A549 (cell line): ENCODE results near the gene SMURF1. TPM values are rescaled to one million over a fixed set of nuclear protein-coding genes. Genes with fewer than 3 reads are reported as not detected.

Experiments
- ATAC-seq, 2 experiments: fragments of 200-7000 bp in 1 of 2; fragments of >200 bp in 1 of 2; cut with Nextera tagmentation in 1 of 2; cut with Tn5 transposase in 1 of 2; 3 replicates each; pipeline versions ENCODE4 v1.8.0 to v1.9.1; 2018 to 2020; ENCODE audit warnings: mild to moderate bottlenecking in 1 of 2, moderate library complexity in 1 of 2
- CTCF ChIA-PET: fragments of 300-600 bp; sonication (Branson Sonifier 250); formaldehyde crosslinking; extraction: SDS; loops from one replicate; lab custom pipeline; 2021; ENCODE audit warnings: antibody characterized with exemption, inconsistent platforms; lab: Yijun Ruan, JAX
- POLR2A ChIA-PET: fragments of 350-600 bp; formaldehyde crosslinking; extraction: SDS; loops from one replicate; lab custom pipeline; 2021; ENCODE audit warnings: antibody characterized with exemption, inconsistent platforms; lab: Yijun Ruan, JAX
- DNase-seq, 2 experiments: peaks; one replicate each; pipeline versions ENCODE4 v3.0.0 to v3.0.0-alpha.2; 2011 to 2016; ENCODE audit warnings: low read depth in 1 of 2, low spot score in 1 of 2
- FAIRE-seq: peaks from 2 replicates; lab custom pipeline; 2011; peaks lifted over from hg19 to GRCh38; lab: Jason Lieb, UNC
- H3K27ac ChIP-seq, 2 experiments: fragments of >200 bp; sonication (Bioruptor Twin); formaldehyde crosslinking; 3 replicates each; pipeline ENCODE4 v1.5.1; 2016 to 2017
- H3K4me1 ChIP-seq: fragments of >200 bp; sonication (Bioruptor Twin); formaldehyde crosslinking; 3 replicates; pipeline ENCODE4 v1.6.1; 2016
- H3K4me2 ChIP-seq: fragments of >200 bp; sonication (Bioruptor Twin); formaldehyde crosslinking; 3 replicates; pipeline ENCODE4 v1.6.1; 2016
- H3K4me3 ChIP-seq: fragments of >200 bp; sonication (Bioruptor Twin); formaldehyde crosslinking; 3 replicates; pipeline ENCODE4 v1.5.1; 2016
- H3K9me3 ChIP-seq: fragments of >200 bp; sonication (Bioruptor Twin); formaldehyde crosslinking; 3 replicates; pipeline ENCODE4 v1.6.1; 2016
- CBX8 ChIP-seq: fragments of 200-600 bp; sonication (generic); IDR thresholded peaks from 2 replicates; pipeline ENCODE4 v1.6.1; 2016
- CHD2 ChIP-seq: fragments of 150-350 bp; IDR thresholded peaks from 2 replicates; pipeline ENCODE4 v1.6.1; 2014; ENCODE audit warnings: low read length; ENCODE audit not compliant: partially characterized antibody
- E2F6 ChIP-seq: IDR thresholded peaks from 2 replicates; pipeline ENCODE4 v1.6.1; 2012; ENCODE audit warnings: low read depth, borderline replicate concordance
- EHMT2 ChIP-seq: fragments of 200-600 bp; sonication (generic); IDR thresholded peaks from 2 replicates; pipeline ENCODE4 v1.6.1; 2016; ENCODE audit warnings: antibody characterized with exemption, low read depth, mild to moderate bottlenecking, moderate library complexity
- FOSB ChIP-seq: fragments of 250-450 bp; sonication (Bioruptor Pico); IDR thresholded peaks from 2 replicates; pipeline ENCODE4 v1.5.0; 2020; ENCODE audit warnings: mild to moderate bottlenecking, moderate library complexity
- FOSL2 ChIP-seq, 2 experiments: fragments of 450-650 bp in 1 of 2; fragments of >200 bp in 1 of 2; sonication (Bioruptor Twin) in 1 of 2; formaldehyde crosslinking; IDR thresholded peaks; 2 replicates each; pipeline versions ENCODE4 v1.5.0 to v1.6.1; 2016 to 2020; ENCODE audit warnings: mild to moderate bottlenecking in 1 of 2, moderate library complexity in 1 of 2
- FOXS1 ChIP-seq: fragments of 250-450 bp; sonication (Bioruptor Pico); IDR thresholded peaks from 2 replicates; pipeline ENCODE4 v1.5.0; 2020; ENCODE audit warnings: mild to moderate bottlenecking, moderate library complexity
- HEYL ChIP-seq: fragments of 250-450 bp; sonication (Bioruptor Pico); IDR thresholded peaks from 2 replicates; pipeline ENCODE4 v1.8.0; 2021; ENCODE audit warnings: mild to moderate bottlenecking, moderate library complexity
- HMGXB4 ChIP-seq: fragments of 250-450 bp; sonication (Bioruptor Pico); IDR thresholded peaks from 2 replicates; pipeline ENCODE4 v1.5.0; 2021; ENCODE audit warnings: mild to moderate bottlenecking, moderate library complexity, borderline replicate concordance
- HOXB13 ChIP-seq: fragments of 250-450 bp; sonication (Bioruptor Pico); IDR thresholded peaks from 2 replicates; pipeline ENCODE4 v1.5.0; 2020; ENCODE audit warnings: low read depth, mild to moderate bottlenecking, moderate library complexity
- HOXB5 ChIP-seq: fragments of 250-450 bp; sonication (Bioruptor Pico); IDR thresholded peaks from 2 replicates; pipeline ENCODE4 v1.5.0; 2020; ENCODE audit warnings: mild to moderate bottlenecking, moderate library complexity
- JUNB ChIP-seq: fragments of >200 bp; sonication (Bioruptor Twin); formaldehyde crosslinking; IDR thresholded peaks from 2 replicates; pipeline ENCODE4 v1.6.1; 2016
- NPAS2 ChIP-seq: fragments of 250-450 bp; sonication (Bioruptor Pico); IDR thresholded peaks from 2 replicates; pipeline ENCODE4 v1.8.0; 2022; ENCODE audit warnings: mild to moderate bottlenecking, moderate library complexity, borderline replicate concordance
- NR3C1 ChIP-seq: fragments of >200 bp; sonication (Bioruptor Twin); formaldehyde crosslinking; IDR thresholded peaks from 3 replicates; pipeline ENCODE4 v1.6.1; 2017
- POLR2AphosphoS2 ChIP-seq: conservative IDR thresholded peaks from 2 replicates; pipeline ENCODE4 v1.6.1; 2012; ENCODE audit warnings: low read length, improper control_type of control experiment, inconsistent platforms
- RAD21 ChIP-seq, 2 experiments: fragments of >200 bp in 1 of 2; sonication (Bioruptor Twin) in 1 of 2; formaldehyde crosslinking in 1 of 2; IDR thresholded peaks in 1 of 2; conservative IDR thresholded peaks in 1 of 2; 2 replicates in 1 of 2; 3 replicates in 1 of 2; pipeline ENCODE4 v1.6.1; 2012 to 2018; ENCODE audit warnings: inconsistent platforms in 1 of 2
- RARB ChIP-seq: fragments of 250-450 bp; sonication (Bioruptor Pico); IDR thresholded peaks from 2 replicates; pipeline ENCODE4 v1.8.0; 2021; ENCODE audit warnings: mild to moderate bottlenecking, moderate library complexity
- RNF2 ChIP-seq: fragments of 200-600 bp; sonication (generic); IDR thresholded peaks from 2 replicates; pipeline ENCODE4 v1.6.1; 2016; ENCODE audit warnings: low read depth, mild to moderate bottlenecking, antibody characterized with exemption, moderate library complexity, borderline replicate concordance
- SREBF2 ChIP-seq: fragments of 450-650 bp; IDR thresholded peaks from 2 replicates; pipeline ENCODE4 v1.6.1; 2014; ENCODE audit warnings: mild to moderate bottlenecking, moderate library complexity
- TFCP2L1 ChIP-seq: fragments of 250-450 bp; sonication (Bioruptor Pico); IDR thresholded peaks from 2 replicates; pipeline ENCODE4 v1.5.0; 2021; ENCODE audit warnings: mild to moderate bottlenecking
- TP53 ChIP-seq: fragments of 250-450 bp; sonication (Bioruptor Pico); IDR thresholded peaks from 2 replicates; pipeline ENCODE4 v1.5.0; 2021; ENCODE audit warnings: mild to moderate bottlenecking, moderate library complexity
- USF2 ChIP-seq: fragments of 450-650 bp; IDR thresholded peaks from 2 replicates; pipeline ENCODE4 v1.6.1; 2014; ENCODE audit warnings: antibody characterized with exemption
- WGBS: methylation state at CpG from one replicate; pipeline ENCODE4 v1.1.6; 2017; ENCODE audit errors: missing lambda C conversion rate; 5-methylcytosine and 5-hydroxymethylcytosine counted together
- polyA plus RNA-seq, 4 experiments: library from polyadenylated mRNA; depleted of rRNA in 3 of 4; stranded (reverse); fragments of >200 nt; fragmentation: RNase III in 1 of 4; extraction: RNeasy Plus Mini Kit Qiagen cat#74134 plus additional on column Dnase treatment in 1 of 4; gene quantifications; 2 replicates in 3 of 4; 3 replicates in 1 of 4; pipeline ENCODE4 v1.2.3, GENCODE V29; 2011 to 2017

Gene SMURF1
- polyA plus RNA-seq, 2 of the 4 experiments (the other 2 are of a cell fraction): 13.8 to 22.1 TPM

- ChIA-PET POLR2A (no interaction called here), CTCF (interaction anchor here (0.6 to 1.9 kb wide), 7 partner anchors 9 to 193 kb away, joined by 3 to 7 read pairs (median 4); no protein-coding TSS in a partner anchor)
- H3K4me1 ChIP-seq: peaks cover 35% of the 10 kb centered on the region
- WGBS: 98% methylated on average over 2 of the region's 2 CpGs
- H3K27ac ChIP-seq: no peak overlapping the region
- ATAC-seq (no peak), DNase-seq (no peak), FAIRE-seq (no peak)
- H3K4me2 ChIP-seq: no peak overlapping the region
- H3K9me3 ChIP-seq: peaks cover 5% of the 10 kb centered on the region; the same call in 1 of the 3 replicates
- H3K4me3 ChIP-seq: no peak overlapping the region
- no peak for TF ChIP-seq RARB
- no peak for TF ChIP-seq HEYL (CRISPR knock-in tag)
- no peak for TF ChIP-seq E2F6
- no peak for TF ChIP-seq JUNB
- TF ChIP-seq CBX8: no peak
- no peak for TF ChIP-seq HMGXB4 (CRISPR knock-in tag)
- TF ChIP-seq RAD21 (conservative IDR thresholded peaks at IDR 0.05 in 1 of 2, IDR thresholded peaks at IDR 0.05 in 1 of 2): no peak
Observed at GRCh38 chr7:99120501-99120900, 23.4 kb downstream of the SMURF1 start.

- CTCF ChIA-PET: no interaction called here
- FAIRE-seq: no peak
- ATAC-seq: no peak
- POLR2A ChIA-PET: no interaction called here
- Histone ChIP-seq H3K4me2 (no peak overlapping the region), H3K27ac (no peak overlapping the region), H3K9me3 (peaks cover 5% of the 10 kb centered on the region; the same call in 1 of the 3 replicates), H3K4me3 (no peak overlapping the region), H3K4me1 (peaks cover 11% of the 10 kb centered on the region)
- 59% methylated on average over 2 of the region's 2 CpGs for WGBS
- no peak for DNase-seq
- TF ChIP-seq CHD2 (no peak), TFCP2L1 (CRISPR knock-in tag) (no peak), NR3C1 (no peak), RNF2 (no peak), EHMT2 (no peak), TP53 (no peak), USF2 (no peak), HOXB13 (no peak), FOSL2 (IDR thresholded peaks at IDR 0.05) (no peak), FOSL2 (CRISPR knock-in tag; IDR thresholded peaks at IDR 0.05) (no peak), NPAS2 (CRISPR knock-in tag) (no peak), FOSB (CRISPR knock-in tag) (no peak), FOXS1 (CRISPR knock-in tag) (no peak), SREBF2 (no peak), POLR2AphosphoS2 (no peak)
Observed at GRCh38 chr7:99118077-99118476, 25.8 kb downstream of the SMURF1 start.

- ATAC-seq (no peak), FAIRE-seq (no peak), DNase-seq (no peak)
- no peak overlapping the region for H3K27ac ChIP-seq
- ChIA-PET CTCF (no interaction called here), POLR2A (no interaction called here)
- WGBS: 100% methylated on average over 1 of the region's 1 CpG
- H3K9me3 ChIP-seq: peaks cover 5% of the 10 kb centered on the region; the same call in 1 of the 3 replicates
- peaks cover 17% of the 10 kb centered on the region for H3K4me1 ChIP-seq
- no peak overlapping the region for H3K4me3 ChIP-seq
- TF ChIP-seq HOXB5: no peak
- H3K4me2 ChIP-seq: no peak overlapping the region
Observed at GRCh38 chr7:99116144-99116543, 27.8 kb downstream of the SMURF1 start.
